GM15510 (cell line): ENCODE measurements around the gene SMAD9.

Experiments used
- POLR2A ChIP-seq: IDR thresholded peaks from 3 replicates; pipeline ENCODE4 v1.6.1; 2011; ENCODE audit warnings: borderline replicate concordance; ENCODE audit not compliant: insufficient read length; ENCODE audit errors: extremely low read depth

SMAD9 gene

DNA sequence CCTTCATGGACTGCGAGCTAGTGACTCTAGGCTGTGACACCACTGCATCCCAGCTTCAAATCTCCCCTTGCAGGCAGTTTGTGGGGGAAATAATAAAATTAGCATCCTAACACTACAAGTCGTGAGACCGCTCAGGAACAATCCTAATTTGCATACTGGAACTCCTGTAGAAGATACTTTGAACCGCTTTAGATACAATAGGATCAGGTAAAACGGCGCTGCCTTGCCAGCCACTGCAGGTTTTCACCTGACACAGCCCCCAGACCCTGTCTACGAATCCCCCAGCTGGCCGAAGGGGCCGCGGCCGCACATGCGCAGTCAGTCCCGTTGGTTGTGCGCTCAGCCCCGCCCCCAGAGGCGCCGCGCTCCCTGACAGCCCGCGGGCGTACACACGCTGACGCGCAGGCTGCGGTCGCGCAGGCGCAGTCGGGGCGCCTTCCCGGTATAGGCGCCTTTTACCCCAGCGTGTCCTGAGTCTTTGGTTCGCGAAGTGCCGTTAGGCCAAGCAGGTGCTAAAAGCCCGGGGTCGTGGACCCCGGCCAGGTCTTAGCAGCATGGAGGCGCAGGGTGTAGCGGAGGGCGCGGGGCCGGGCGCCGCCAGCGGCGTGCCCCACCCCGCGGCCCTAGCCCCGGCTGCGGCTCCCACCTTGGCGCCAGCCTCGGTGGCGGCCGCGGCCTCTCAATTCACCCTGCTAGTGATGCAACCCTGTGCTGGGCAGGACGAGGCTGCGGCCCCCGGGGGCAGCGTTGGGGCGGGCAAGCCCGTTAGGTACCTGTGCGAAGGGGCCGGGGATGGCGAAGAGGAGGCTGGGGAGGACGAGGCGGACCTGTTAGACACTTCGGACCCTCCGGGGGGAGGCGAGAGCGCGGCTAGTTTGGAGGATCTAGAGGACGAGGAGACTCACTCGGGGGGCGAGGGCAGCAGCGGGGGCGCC lies 101.0 kb downstream of the SMAD9 start, which contains the start of gene RFXAP:
Gene RFXAP, plus strand, starts transcription at position 419 of the 935 bp plus-strand sequence. Its CDS starts 136 bp downstream, at position 555.
- TF ChIP-seq POLR2A, result peak; percentile 79

DNA sequence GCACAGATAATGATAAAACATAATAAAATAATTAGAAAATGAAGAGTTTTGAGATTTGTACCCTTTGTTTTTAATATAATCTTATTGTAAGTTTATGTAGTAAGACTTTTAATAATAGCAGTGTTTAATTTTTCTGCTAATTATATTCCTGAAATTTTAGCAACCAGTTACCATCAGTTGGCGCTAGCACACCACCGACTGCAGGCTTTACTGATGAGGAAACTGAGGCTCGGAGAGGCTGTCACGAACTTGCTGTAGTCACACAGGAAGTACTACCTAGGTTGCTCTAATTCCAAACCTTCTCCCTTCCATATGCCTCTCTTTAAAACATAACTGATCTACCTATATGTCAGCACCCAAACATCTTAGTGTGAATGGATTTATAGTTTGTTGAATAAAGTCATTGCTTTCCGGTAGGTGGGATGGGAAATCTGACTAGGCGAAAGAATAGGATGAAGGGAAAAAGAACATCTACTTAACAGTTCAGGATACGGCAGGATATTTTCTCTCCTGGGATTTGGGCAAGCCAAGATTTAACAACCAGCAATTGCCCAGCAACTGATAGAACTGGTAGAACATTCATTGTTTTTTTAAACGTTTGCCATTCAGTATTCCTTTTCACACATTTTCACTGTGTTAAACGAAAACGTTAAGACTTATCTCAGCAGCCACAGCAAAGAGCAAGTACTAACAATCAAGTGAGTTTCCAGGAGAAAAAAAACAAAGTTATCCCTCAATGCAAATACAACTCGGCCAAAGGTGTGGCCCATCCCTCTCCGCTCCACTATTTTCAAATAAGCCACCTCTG lies 101.8 kb downstream of the SMAD9 start:
- no peak for TF ChIP-seq POLR2A

GRCh38 chr13:36815062-36815461 lies 105.0 kb downstream of the SMAD9 start:
- TF ChIP-seq POLR2A, result no peak

GRCh38 chr13:36814465-36814864 lies 105.6 kb downstream of the SMAD9 start:
- no peak for TF ChIP-seq POLR2A

- no peak for TF ChIP-seq POLR2A
Measured at GRCh38 chr13:36813225-36813624, 106.8 kb downstream of the SMAD9 start.

DNA sequence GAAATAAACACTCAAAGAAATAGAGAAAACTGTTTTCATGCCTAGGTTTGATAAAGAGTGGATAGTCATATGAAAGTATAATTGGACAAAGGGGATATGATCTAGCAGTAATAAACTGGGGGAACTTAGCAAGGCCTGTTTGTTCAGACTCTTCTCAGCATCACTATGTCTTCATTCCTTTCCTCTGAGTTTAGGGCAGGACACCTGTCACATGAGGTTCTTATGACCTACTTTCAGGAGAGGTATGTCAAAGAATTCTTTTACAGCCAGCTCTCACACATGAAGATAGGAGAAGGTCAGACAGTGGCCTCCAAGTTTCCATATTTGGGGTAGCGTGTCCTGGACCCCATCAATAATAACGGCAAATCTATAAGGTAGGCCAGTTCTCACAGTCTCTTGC lies 112.4 kb downstream of the SMAD9 start:
- TF ChIP-seq POLR2A, result no peak

DNA sequence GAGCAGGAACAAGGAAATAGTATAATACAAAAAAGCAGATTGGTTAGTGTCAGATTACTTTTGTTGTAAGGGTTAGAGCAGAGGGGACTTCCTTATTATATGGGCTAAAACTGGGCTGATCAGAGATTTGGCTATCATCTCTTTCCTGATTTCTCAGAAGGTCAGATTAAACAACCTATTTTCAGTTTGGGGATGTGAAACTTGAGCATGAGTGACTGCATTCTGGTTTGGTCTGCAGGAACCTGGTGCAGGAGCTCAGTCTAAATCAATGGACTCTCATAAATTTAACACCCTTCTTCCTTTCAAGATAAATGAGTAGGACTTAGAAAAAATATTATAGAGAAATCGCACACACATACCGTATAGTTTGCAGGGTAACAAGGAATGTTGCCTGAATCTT lies 113.9 kb downstream of the SMAD9 start:
- no peak for TF ChIP-seq POLR2A

- TF ChIP-seq POLR2A, result no peak
Measured at GRCh38 chr13:36804588-36804987, 115.5 kb downstream of the SMAD9 start.

GRCh38 chr13:36801035-36801434 lies 119.0 kb downstream of the SMAD9 start:
- no peak for TF ChIP-seq POLR2A

- no peak for TF ChIP-seq POLR2A
Measured at GRCh38 chr13:36796052-36796451, 124.0 kb downstream of the SMAD9 start.

- no peak for TF ChIP-seq POLR2A
Measured at GRCh38 chr13:36795463-36795862, 124.6 kb downstream of the SMAD9 start.
